Osteoblast (primary cell): ENCODE data around the gene TTC39A. TPM values are rescaled to one million over a fixed set of nuclear protein-coding genes. Genes with fewer than 3 reads are reported as not detected.

ENCODE experiments used
- DNase-seq: peaks from one replicate; pipeline ENCODE4 v3.0.0; 2011; ENCODE audit warnings: low spot score, mixed read lengths; ENCODE audit not compliant: insufficient read length; ENCODE audit errors: missing footprints
- H2AFZ ChIP-seq: 2 replicates; pipeline ENCODE4 v1.6.0; 2011; ENCODE audit warnings: mild to moderate bottlenecking, low read length
- H3K27ac ChIP-seq: 2 replicates; pipeline ENCODE4 v1.5.1; 2011; ENCODE audit warnings: mild to moderate bottlenecking, low read depth, low read length, moderate library complexity
- H3K27me3 ChIP-seq: 2 replicates; pipeline ENCODE4 v1.6.0; 2012; ENCODE audit warnings: mild to moderate bottlenecking, control low read depth, inconsistent platforms, low read length, moderate library complexity; ENCODE audit not compliant: insufficient read depth
- H3K36me3 ChIP-seq: 2 replicates; pipeline ENCODE4 v1.5.1; 2011; ENCODE audit warnings: mild to moderate bottlenecking, low read length, control low read depth, moderate library complexity; ENCODE audit not compliant: insufficient read depth
- H3K4me1 ChIP-seq: 2 replicates; pipeline ENCODE4 v1.5.1; 2011; ENCODE audit warnings: mild to moderate bottlenecking, low read length, control low read depth, moderate library complexity; ENCODE audit not compliant: insufficient read depth
- H3K4me2 ChIP-seq: 2 replicates; pipeline ENCODE4 v1.6.0; 2011; ENCODE audit warnings: mild to moderate bottlenecking, low read length; ENCODE audit not compliant: insufficient read depth
- H3K4me3 ChIP-seq: fragments of 200-600 bp; sonication (generic); 3 replicates; pipeline ENCODE4 v1.5.1; 2012; ENCODE audit warnings: mild to moderate bottlenecking, low read length, inconsistent platforms; ENCODE audit not compliant: insufficient read depth
- H3K79me2 ChIP-seq: 2 replicates; pipeline ENCODE4 v1.6.0; 2012; ENCODE audit warnings: mild to moderate bottlenecking, low read length, control low read depth, inconsistent platforms; ENCODE audit not compliant: insufficient read depth
- H3K9me3 ChIP-seq: 2 replicates; pipeline ENCODE4 v1.5.1; 2011; ENCODE audit warnings: low read depth, low read length, control low read depth
- H4K20me1 ChIP-seq: 2 replicates; pipeline ENCODE4 v1.6.0; 2012; ENCODE audit warnings: mild to moderate bottlenecking, low read length, control low read depth; ENCODE audit not compliant: insufficient read depth
- CTCF ChIP-seq: IDR thresholded peaks from 2 replicates; pipeline ENCODE4 v1.5.1; 2011; ENCODE audit warnings: mild to moderate bottlenecking, low read depth, low read length, moderate library complexity; ENCODE audit errors: extremely low read depth
- total RNA-seq: library from RNA; depleted of rRNA; stranded (reverse); fragments of >200 nt; gene quantifications from 2 replicates; pipeline ENCODE4 v1.2.3, GENCODE V29; 2012

Gene TTC39A
- total RNA-seq, 1 donor = 0.72 TPM

GRCh38 chr1:51341876-51342496, 11.6 kb upstream of the TTC39A start:
- no peak overlapping the region for H3K27ac ChIP-seq
- no peaks in the 10 kb centered on the region for H4K20me1 ChIP-seq
- peak; percentile 10 for TF ChIP-seq CTCF
- H2AFZ ChIP-seq = no peak overlapping the region
- H3K4me2 ChIP-seq = no peak overlapping the region
- no peaks in the 10 kb centered on the region for H3K9me3 ChIP-seq
- peaks cover 43% of the 10 kb centered on the region for H3K27me3 ChIP-seq
- H3K79me2 ChIP-seq = no peaks in the 10 kb centered on the region
- no peaks in the 10 kb centered on the region for H3K4me1 ChIP-seq
- no peak for DNase-seq
- no peaks in the 10 kb centered on the region for H3K36me3 ChIP-seq
- H3K4me3 ChIP-seq = no peak overlapping the region

GRCh38 chr1:51340380-51340779, 10.0 kb upstream of the TTC39A start:
- peaks cover 28% of the 10 kb centered on the region for H3K27me3 ChIP-seq
- no peaks in the 10 kb centered on the region for H3K9me3 ChIP-seq
- no peak overlapping the region for H3K4me3 ChIP-seq
- no peak overlapping the region for H3K4me2 ChIP-seq
- no peak for DNase-seq
- no peak for TF ChIP-seq CTCF
- no peaks in the 10 kb centered on the region for H3K36me3 ChIP-seq
- H2AFZ ChIP-seq = no peak overlapping the region
- no peaks in the 10 kb centered on the region for H4K20me1 ChIP-seq
- H3K79me2 ChIP-seq = no peaks in the 10 kb centered on the region
- no peak overlapping the region for H3K27ac ChIP-seq
- H3K4me1 ChIP-seq = no peaks in the 10 kb centered on the region

- no peak for DNase-seq
- Histone ChIP-seq H2AFZ (no peak overlapping the region), H3K4me3 (no peak overlapping the region), H3K4me1 (no peaks in the 10 kb centered on the region), H3K36me3 (no peaks in the 10 kb centered on the region), H3K9me3 (no peaks in the 10 kb centered on the region), H3K27me3 (no peaks in the 10 kb centered on the region), H3K79me2 (no peaks in the 10 kb centered on the region), H3K4me2 (no peak overlapping the region), H3K27ac (no peak overlapping the region), H4K20me1 (no peaks in the 10 kb centered on the region)
- TF ChIP-seq CTCF = no peak
Measured at GRCh38 chr1:51336711-51337110, 6.3 kb upstream of the TTC39A start.

GRCh38 chr1:51336004-51336403, 5.6 kb upstream of the TTC39A start:
- H3K27me3 ChIP-seq = no peaks in the 10 kb centered on the region
- no peak overlapping the region for H3K4me2 ChIP-seq
- no peaks in the 10 kb centered on the region for H3K9me3 ChIP-seq
- no peaks in the 10 kb centered on the region for H4K20me1 ChIP-seq
- TF ChIP-seq CTCF = no peak
- no peaks in the 10 kb centered on the region for H3K36me3 ChIP-seq
- H3K4me3 ChIP-seq = no peak overlapping the region
- DNase-seq = no peak
- peaks cover 5% of the 10 kb centered on the region for H3K4me1 ChIP-seq
- H3K27ac ChIP-seq = no peak overlapping the region
- H2AFZ ChIP-seq = no peak overlapping the region
- no peaks in the 10 kb centered on the region for H3K79me2 ChIP-seq
